ENCODE data around the gene CNGA3.
"Not testable (repeated sequence)": the region's sequence is repeated elsewhere in the genome, so short reads cannot be mapped to it uniquely, and the experiment has no call there.

Gene CNGA3

GRCh38 chr2:98399140-98399539, 52.9 kb downstream of the CNGA3 start:
- no peak for DNase-seq (ENCODE audit: low read depth)

- no peak for DNase-seq (ENCODE audit: low read depth)
Observed at GRCh38 chr2:98403878-98404277, 57.6 kb downstream of the CNGA3 start.

GRCh38 chr2:98404556-98405250, 58.4 kb downstream of the CNGA3 start:
- DNase-seq (ENCODE audit: low read depth): no peak

DNA sequence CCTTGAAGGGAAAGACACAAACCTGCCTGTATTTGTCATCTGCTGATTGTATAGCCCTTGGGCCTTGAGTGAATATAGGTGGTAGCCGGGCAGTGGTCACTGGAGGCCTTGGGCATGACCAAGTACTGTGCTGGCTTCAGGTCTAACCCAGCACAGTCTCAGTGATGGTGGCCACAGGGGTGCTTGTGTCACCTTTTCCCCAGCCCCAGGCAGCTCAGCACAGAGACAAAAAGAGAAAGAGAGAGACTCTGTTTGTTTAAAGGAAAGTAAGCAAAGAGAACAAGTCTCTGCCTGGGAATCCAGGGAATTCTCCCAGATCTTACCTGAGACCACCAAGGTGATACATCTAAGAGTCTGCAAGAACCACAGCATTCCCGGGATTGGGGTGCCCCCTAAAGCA, 59.0 kb downstream of the CNGA3 start:
- DNase-seq (ENCODE audit: low read depth): no peak

DNA sequence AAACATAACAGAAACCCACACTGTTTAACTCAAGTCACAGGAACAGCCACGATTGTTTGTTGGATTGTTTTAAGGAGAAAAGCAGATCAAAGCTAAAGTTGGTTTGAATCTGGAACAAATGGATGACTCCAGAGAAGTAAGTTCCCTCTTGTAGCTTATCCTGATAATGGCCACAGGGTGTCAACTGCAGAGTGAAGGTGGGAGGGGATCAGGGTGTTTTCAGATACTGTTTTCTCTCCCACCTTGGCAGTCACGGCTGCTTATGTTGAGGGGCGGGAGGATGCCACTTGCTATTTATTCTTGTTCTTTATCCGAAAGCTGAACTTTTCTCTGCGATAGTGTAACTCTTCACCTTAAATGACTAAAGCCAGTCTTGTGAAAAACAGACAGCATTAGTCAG, 61.9 kb downstream of the CNGA3 start:
- DNase-seq (ENCODE audit: low read depth): no peak

GRCh38 chr2:98412751-98413458, 66.6 kb downstream of the CNGA3 start:
- peak; percentile 66 for DNase-seq (ENCODE audit: low read depth)

DNA sequence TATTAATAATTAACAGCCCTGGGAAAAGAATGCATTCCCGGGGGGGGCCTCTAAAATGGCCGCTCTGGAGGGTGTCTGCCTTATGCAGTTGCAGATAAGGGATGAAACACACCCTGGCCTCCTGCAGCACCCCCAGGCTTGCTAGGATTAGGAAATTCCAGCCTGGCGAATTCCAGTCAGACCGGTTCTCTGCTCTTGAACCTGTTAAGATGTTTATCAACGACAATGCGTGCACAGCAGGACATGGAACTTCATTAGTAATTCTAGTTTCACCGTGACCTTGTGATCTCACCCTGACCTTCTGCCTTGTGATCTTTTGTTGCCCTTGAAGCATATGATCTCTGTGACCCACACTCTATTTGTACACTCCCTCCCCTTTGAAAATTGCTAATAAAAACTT, 68.0 kb downstream of the CNGA3 start:
- not testable (repeated sequence) for DNase-seq (ENCODE audit: low read depth)

GRCh38 chr2:98415719-98416248, 69.5 kb downstream of the CNGA3 start:
- DNase-seq (ENCODE audit: low read depth): not testable (repeated sequence)

DNA sequence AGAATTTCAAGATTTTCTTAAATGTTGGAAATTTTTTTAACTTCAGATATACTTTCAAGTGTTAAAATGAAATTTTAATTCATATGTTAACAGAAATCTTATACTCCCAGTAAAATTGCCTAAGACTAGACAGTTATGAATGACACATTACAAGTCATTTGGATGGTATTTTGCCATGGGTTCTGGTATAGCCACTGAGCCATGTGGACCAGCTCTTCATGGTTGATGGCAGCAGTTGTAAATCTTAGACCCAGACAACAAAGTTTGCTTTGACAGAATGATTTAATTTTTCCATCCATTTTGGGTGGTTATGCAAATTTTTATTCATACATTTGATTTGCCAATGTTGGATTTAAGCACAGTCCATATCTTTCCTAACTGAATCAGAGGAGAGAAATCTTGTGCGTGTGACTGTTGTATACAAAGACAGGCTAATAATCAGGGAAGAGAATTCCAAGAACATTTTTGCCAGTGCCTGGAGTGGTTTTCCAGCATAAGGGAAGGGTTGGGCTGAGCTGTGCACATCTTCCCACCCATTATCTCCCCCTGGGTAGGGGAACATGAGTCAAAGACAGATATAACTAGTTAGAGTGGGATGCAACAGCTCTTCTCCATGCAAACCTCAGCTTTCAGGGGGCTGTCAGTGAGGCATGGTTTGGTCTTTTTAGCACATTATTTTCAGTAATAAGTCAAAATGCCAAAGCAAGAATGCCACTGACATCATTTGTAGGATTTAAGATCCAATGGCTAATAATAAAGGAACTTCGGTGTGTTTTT, 70.3 kb downstream of the CNGA3 start:
- DNase-seq (ENCODE audit: low read depth): peak; percentile 19

DNA sequence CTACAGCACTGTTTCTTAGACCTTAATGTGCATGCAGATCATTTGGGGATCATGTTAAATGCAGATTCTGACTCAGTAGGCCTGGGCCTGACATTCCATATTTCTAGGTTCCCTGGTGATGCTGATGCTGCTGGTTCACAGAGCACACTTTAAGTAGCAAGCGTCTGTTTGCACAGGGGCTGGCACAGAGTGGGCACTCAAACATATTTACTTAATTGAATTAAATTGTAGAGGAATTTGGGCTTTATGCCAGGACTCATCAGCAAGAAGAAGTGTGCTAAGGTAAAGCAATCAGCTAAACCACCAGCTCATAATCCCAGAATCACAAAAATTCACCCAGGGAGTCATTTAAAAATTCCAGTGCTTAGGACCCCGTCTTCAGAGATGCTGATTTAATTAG, 73.3 kb downstream of the CNGA3 start:
- no peak for DNase-seq (ENCODE audit: low read depth)

DNA sequence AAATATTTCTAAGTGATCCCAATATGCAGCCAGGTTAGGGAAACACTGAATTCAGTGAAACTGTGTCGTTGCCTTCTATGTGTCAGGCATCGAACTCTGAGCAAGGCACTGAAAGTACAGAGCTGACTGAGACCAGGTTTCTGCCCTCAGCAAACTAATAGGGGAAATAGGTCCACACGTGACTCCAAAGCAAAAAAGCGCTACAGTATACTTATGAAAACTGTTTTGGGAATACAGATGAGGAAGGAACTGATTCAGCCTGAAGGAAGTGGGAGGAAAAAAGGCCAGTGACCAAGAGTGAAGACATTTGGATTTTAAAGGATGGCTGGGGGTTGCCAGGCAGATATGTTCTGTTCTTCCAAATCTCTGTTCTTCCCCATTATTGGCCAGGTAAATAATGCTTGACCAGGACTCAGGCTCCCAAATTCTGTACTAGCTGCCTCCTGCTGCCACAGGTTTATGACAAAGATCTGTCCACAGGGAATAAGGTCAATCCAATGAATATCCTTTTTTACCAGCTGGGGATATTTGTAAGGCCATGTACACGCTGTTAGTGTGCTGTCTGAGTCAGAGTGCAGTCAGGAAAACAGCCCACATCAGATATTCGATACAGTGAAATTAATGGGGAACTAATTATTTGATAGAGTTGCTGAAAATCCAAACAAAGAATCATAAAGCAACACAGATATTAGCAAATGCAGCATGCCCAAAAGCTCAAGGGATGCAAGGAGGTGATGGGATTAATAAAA, 73.9 kb downstream of the CNGA3 start:
- no peak for DNase-seq (ENCODE audit: low read depth)

- DNase-seq (ENCODE audit: low read depth): no peak
Observed at GRCh38 chr2:98422449-98422848, 76.2 kb downstream of the CNGA3 start.

GRCh38 chr2:98426771-98427170, 80.5 kb downstream of the CNGA3 start:
- no peak for DNase-seq (ENCODE audit: low read depth)

DNA sequence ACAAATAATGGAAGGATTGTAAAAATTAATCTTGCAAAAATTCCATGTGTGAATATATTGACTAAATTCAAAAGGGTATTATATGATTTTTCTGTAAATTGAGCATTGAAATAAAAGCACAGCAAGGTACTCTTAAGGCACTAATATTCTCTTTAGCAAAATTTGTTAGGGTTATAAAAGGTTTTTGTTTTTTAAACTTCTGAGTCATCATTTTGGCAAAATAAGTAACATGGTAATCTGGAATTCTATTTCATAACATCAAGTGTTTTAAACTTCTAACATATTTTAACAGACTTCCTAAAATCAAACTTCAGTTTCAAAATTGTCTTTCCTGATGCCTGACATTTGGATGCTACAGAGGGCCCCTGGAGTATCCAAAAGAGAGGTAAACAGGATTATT, 85.9 kb downstream of the CNGA3 start:
- DNase-seq (ENCODE audit: low read depth): no peak

DNA sequence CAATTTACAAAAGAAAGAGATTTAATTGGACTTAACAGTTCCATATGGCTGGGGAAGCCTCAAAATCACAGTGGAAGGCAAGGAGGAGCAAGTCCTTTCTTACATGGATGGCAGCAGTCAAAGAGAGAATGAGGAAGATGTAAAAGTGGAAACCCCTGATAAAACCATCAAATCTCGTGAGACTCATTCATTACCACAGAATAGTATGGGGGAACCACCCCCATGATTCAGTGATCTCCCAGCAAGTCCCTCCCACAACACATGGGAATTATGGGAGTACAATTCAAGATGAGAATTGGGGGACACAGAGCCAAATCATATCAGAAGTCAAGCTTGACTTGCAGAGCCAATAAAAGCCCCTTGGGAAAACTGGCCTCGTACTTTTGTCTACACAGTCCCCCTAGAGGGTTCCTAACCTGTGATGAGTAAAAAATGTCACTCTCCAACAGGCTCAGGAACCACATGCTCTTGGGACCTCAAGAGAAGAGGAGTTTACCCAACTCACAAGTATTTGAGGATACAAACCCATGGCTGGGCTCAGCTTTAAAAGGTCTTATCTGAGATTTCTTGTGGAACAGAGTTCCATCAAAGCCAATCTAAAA, 87.2 kb downstream of the CNGA3 start:
- no peak for DNase-seq (ENCODE audit: low read depth)

- no peak for DNase-seq (ENCODE audit: low read depth)
Observed at GRCh38 chr2:98434492-98434891, 88.2 kb downstream of the CNGA3 start.

GRCh38 chr2:98435670-98436069, 89.4 kb downstream of the CNGA3 start:
- DNase-seq (ENCODE audit: low read depth): not testable (repeated sequence)

GRCh38 chr2:98436734-98437133, 90.5 kb downstream of the CNGA3 start:
- DNase-seq (ENCODE audit: low read depth): no peak

DNA sequence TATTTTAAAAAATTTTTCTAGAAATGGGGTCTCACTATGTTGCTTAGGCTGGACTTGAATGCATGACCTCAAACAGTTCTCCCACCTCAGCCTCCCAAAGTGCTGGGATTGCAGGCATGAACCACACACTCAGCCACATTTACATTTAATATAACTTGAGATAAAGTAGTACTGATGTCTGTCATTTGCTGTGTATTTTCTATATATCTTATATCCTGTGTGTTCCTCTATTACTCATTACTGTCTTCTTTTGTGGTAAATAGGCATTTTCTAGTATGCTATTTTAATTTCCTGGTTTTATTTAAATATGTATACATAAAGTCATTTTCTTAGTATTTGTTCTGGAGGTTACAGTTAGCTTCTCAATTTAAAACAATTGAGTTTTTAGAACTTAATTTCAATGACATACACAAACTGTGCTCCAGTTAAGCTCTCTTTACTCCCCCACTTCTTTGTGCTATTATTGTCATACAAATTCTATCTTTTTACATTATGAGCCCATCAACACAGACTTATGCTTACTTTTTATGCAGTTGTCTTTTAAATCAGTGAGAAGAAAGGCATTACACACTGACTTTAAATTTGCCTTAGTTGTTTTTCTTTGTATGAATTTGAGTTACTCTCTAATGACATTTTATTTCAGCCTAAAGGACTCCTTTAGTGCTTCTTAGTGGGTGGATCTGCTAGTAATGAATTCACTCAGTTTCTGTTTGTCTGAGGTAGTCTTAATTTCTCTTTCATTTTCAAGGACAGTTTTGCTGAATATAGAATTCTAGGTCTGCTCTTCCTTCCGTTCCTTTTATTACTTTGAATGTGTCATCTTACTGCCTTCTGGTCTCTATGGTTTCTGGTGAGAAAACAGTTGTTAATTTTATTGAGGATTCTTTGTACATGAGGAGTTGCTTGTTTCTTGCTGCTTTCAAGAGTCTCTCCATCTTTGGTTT, 92.2 kb downstream of the CNGA3 start:
- DNase-seq (ENCODE audit: low read depth): peak; percentile 22

- no peak for DNase-seq (ENCODE audit: low read depth)
Observed at GRCh38 chr2:98441706-98442450, 95.6 kb downstream of the CNGA3 start.

Measured in EH (cell line).